Cortex of kidney (tissue), 1 donor: ENCODE data around the gene CRMP1.
"Not testable (repeated sequence)": the region's sequence is repeated elsewhere in the genome, so short reads cannot be mapped to it uniquely, and the experiment has no call there.

Experiments used
- DNase-seq: peaks from one replicate; lab custom pipeline; 2025; lab: John Stamatoyannopoulos, UW

CRMP1 gene

DNA sequence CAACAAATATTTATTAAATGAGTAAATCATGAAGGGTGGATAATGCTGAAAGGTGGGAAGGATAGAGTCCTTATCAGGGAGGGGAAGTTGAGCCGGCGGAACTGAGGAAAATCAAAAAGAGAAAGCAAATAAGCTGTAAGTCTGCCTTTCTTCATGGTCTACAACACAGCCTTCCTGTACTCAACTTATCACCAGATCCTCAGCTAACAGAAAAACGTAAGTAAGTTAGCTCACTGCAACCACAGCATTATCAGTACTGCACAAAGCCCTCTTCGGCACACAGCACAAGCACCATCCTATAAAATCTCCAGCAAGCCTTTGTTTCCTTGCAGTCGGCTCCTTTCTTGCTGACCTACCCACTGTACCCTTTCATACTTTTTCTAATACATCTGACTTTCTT lies 70.3 kb downstream of the CRMP1 start:
- DNase-seq = no peak

DNA sequence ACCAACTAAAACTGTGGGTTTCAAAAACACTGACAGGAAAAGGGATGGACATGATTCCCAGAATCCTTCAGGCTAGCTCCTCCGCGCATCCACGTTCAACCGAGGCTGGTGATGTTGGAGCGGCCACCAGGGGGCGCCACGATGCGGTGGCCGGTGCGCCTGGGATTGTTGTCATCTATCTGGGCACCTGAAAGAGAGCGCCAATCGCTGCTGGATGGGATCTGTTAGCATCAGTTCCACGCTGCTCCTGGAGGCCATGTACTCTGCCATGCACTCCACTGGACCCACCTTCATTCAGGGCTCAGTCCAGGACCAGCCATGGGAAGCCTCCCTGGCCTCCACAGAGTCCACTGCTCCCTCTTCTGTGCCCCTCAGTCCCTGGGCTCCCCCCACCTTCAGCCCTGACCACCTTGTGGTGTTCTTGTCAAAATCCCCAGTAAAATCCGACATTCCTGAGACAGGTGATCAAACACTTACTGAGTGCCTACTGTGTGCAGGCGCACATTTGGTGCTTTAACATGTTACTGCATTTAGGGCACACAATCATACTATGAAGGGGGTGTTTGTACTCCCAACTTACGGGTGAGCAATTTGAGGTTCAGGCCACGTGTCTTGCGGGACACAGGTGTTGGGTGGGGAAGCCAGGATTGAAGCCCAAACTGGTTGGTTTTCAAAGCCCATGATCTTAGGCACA lies 71.1 kb downstream of the CRMP1 start:
- DNase-seq = no peak

DNA sequence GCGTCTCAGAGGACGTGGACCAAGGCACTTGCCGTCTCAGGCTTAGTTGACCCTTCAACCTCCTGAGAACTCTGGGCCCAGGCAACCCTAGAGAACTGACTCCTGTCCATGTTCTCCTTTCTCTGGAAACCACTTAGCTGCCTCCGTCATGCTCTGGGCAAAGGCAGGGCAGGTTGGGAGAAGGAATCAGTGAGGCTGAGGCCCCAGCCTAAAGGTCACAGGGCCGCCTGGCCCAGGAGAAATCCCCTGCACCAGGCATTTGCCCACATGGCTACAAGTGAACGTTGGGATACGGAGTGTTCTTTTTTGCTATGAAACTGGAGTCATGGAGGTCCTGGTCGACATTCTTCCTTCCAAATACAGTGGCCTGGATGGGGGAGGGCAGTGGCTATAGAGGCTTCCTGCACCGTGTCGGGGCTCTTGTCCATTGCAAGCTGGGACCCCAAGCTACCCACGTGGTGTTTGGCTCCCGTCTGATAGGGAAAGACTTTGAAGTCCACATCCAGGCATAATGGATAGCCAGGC lies 76.0 kb downstream of the CRMP1 start:
- no peak for DNase-seq

DNA sequence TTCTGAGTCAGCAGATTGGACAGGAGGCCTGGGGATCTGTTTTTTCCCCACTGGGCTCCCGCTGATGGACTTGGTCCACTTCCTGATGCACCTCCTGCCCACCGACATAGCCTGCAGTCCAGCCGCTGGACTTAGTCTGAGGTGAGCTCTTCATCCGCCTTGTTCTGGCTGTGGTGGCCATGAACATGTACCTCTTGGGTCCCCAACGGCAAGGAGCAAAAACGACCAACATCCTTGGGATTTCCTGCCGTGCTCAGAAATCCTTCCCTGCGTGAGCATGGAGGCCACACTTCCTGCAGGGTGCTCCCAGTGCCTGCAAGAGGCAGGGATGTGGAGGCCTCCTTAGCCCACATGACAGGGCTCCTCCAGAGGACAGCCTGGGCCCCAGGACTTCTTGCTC lies 76.8 kb downstream of the CRMP1 start:
- DNase-seq = no peak

DNA sequence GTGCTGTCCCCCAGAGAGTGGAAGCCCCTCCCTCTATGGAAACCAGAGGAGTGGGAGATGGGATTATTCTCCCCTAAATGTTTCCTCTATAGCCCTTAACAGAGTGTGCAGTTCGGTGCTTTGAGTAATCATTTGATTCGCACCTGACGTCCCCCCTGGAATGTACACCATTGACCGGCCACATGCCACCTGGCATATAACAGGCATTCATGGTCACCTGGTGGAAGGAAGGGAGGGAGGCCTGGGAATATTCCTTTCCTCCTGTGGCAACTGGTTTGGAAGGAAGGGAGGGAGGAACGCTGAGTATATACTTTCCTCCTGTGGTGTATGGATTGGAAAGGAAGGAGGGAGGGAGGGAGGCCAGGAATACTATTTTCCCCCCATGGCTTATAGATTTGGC lies 77.2 kb downstream of the CRMP1 start:
- DNase-seq = no peak

DNA sequence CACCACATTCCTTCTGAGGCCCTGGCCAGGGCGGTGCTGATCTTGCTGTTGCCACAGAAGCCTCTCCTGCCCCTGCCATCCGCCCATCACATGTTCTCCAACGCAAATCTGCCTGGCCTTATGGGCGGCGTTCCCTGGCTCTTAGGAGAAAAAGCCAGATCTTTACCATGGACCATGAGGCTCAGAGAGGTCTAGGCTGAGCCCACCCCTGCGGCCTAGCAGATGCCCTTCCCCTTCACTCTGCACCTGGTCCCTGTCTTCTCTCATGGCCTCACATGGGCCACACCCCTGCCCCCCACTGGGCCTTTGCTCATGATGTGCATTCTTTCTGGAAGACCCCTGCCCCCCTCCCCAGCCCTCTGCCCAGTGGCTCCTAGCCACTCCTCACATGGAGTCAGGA lies 78.5 kb downstream of the CRMP1 start:
- no peak for DNase-seq

DNA sequence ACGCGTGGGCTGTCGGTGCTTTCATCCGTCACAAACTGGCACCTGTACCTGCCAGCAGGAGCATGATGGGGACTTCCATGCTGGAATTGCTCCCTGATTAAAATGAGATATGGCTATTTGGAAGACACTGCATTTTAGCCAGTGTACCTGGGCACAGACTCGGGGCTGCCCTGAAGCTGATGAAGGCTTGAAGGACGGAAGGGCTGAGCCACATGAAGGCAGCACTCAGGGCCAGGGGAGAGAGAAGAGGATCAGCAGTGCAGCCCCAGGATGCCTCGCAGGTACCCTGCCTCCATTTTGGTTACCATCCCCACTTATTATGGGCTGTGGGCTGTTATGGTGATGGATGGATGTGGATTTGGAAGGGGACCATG lies 79.0 kb downstream of the CRMP1 start:
- DNase-seq = no peak

DNA sequence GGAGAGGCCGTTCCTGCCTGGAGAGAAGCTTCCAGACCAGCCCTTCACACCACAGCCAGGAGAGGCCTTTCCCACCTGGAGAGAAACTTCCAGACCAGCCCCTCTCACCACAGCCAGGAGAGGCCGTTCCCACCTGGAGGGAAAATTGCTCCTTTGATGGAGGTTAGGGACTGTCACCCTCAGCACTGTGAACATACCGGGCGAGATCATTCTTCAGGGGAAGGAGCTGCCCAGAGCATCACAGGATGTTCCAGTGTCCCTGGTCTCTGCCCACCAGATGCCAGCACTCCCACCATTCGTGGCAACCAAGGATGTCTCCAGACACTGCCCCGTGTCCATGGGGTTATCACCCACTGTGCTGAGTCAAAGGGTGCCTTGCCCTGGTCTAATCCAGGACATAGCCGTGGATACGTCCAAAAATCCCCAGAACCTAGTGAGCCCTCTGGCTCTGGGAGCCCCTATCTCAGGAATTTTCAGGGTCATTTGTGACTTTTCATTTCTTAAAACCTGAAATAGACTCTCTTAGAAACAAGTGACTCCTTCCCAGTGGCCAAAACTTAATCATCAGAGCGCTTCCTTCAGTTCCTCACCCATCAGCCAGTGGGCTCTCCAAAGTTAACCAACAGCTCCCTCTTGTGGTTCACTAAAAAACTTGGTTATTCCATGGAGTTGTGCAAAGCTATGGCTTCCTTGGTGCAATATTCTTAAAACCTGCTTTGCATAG lies 80.2 kb downstream of the CRMP1 start:
- DNase-seq = no peak

DNA sequence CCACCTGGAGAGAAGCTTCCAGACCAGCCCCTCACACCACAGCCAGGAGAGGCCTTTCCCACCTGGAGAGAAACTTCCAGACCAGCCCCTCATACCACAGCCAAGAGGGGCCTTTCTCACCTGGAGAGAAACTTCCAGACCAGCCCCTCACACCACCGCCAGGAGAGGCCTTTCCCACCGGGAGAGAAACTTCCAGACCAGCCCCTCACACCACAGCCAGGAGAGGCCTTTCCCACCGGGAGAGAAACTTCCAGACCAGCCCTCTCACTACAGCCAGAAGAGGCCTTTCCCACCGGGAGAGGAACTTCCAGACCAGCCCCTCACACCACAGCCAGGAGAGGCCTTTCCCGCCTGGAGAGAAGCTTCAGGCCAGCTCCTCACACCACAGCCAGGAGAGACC lies 80.8 kb downstream of the CRMP1 start:
- DNase-seq = not testable (repeated sequence)

DNA sequence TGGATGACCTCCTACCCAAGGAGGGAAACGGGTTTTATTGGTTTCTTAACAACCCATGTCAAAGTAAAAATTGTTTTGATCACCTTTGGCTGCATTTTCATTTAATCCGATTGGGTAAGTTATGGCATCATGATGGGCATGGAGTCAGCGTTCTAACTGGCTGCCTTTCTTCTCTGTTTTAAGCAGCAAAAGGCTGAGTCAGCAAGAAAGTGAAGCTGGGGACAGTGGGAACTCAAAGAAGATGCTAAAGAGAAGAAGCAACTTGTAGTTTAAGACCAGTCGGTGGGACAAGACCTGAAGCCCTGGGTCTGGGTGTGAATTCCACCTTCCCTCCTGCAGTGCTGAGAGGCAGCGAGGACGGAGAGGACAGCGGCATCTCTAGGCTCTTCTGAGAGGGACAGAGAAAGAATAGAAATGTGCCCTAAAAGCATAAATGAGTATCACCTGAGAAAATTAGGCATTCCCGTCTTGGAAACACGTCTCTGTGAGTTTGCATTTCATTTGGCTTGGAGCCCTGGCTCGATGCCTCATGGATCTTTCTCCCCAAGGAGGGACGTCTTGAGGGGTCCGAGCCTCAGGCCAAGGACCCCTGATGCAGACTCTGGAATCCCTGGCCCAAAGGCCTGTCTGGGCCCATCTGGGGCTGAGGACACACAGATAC lies 82.0 kb downstream of the CRMP1 start:
- no peak for DNase-seq

DNA sequence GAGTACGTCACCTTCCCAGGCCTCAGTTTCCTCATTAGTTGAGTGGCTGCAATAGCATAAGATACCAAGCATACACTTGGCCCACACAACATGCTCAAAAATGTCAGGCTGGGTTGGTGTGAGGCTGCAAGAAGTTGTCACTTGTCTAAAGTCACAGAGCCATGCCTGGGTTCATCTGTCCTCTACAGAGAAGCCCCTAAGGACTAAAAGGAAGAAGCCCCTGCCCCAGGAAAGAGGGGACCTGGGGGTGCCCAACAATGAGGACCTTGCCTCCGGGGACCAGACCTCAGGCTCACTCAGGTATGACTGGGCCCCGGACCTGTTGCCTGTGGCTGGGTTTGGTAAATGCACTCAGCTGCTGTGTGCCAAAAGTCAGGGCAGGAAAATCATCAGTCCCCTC lies 82.7 kb downstream of the CRMP1 start:
- no peak for DNase-seq

DNA sequence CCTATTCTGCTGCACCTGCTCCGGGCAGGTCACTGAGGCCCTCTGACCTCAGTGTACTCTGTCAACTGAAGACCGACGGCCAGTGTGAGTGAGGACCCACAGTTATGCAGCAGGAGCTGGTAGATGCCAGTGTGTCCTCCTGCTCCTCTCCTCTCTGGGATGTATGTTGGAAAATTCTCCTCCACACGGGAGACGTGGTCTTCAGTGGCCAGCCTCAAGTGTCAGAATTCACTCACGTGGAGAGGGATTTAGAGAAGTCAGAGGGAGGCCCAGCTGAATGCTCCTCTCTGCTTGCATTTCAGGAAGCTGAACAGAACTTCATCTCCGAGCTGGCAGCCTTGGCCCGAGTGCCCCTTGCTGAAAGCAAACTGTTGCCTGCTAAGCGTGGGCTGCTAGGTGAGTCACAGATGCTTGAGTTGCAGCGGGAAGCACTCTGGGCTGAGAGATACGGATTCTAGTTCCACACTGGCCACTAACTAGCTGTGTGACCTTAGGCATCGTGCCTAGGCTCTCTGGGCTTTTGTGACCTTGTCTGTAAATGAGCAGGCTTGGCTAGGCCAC lies 83.6 kb downstream of the CRMP1 start:
- DNase-seq = no peak

DNA sequence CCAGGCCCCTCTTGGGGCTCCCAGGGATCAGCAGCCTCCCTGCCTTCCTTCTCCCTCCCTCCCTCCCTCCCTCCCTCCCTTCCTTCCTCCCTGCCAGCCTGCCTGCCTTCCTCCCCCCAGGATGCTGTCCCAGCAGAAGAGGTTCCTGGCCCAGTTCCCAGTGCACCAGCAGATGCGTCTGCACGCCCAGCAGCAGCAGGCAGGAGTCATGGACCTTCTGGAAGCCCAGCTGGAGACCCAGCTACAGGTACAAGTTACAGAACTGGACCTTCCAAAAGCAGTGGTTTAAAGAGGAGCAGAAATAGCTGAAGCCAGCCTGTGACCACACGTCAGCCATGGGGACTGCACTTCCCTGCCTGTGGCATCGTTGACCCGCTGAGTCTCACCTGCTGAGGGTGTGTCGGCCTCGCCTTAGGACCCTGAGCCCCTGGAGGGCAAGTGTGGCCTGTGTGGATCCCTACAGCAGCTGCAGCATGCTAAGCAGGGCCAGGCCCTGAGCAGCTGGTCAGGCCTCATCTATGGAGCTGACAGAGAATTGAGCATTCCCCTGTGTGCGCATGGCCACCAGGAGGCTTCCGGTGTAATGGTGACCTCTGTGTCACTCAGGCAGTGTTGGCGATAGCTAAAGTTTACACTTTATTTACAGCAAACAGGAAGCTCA lies 84.7 kb downstream of the CRMP1 start:
- no peak for DNase-seq

DNA sequence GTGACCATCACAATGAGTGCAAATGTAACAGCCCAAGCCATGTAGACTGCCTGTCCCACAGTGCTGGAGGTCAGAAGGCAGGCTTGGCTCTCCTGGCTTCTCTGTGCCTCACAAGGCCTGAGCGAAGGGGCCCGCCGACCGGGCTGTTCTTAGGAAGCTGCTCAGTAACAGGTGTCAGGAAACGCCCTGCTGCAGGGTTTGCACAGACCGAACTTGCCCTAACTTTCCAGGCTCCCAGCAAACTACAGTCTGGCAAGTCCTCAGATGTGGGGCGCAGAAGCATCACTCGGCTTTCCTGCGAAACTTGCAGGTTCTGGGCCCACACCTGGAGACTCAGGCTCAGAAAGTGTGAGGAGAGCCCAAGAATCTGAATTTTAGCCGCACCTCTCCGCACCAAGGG lies 87.6 kb downstream of the CRMP1 start:
- no peak for DNase-seq

DNA sequence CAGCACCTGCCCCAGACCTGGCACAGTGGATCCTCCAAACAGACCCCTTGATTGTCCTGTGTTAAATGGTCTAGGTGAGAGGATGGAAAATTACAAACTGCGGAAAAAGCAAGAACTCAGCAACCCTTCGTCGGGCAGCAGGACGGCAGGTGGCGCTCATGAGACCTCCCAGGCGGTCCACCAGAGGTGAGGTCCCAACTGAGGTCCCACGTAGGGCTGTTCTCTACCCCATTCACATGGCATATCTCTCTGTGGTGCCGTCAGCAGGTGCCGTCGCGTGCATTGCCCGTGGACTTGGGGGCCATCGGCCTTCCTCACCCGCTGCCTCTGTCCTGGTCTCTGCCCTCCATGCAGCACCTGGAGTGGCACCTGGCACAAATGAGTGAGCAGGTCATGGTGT lies 88.2 kb downstream of the CRMP1 start:
- no peak for DNase-seq

DNA sequence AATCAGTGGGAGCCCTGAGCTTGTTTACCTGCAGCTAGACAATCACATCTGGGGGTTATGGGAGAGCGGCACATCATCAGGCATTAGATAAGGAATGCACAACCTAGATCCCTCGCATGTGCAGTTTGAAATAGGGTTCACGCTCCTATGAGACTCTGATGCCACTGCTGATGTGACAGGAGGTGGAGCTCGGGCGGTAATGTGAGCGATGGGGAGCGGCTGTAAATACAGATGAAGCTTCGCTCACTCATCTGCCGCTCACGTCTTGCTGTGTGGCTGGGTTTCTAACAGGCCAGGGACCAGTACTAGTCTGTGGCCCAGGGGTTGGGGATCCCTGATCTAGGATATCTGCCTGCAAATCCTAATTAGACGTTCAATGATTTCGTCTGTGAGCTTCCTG lies 90.3 kb downstream of the CRMP1 start:
- no peak for DNase-seq

DNA sequence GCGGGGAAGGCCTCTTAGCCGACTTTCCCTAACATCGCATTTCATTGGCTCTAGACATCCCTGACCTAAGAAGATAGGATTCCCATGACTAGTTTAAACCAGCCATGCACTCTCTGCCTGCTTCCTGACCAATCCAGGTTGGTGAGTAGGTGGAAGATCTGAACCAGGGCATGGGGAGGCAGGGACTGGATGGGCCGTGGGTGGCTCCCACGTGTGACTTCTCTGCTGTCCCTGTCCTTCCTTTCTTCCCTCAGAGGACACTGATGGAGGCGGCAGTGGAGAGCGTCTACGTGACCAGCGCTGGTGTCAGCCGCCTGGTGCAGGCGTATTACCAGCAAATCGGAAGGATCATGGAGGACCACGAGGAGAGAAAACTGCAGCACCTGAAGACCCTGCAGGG lies 91.2 kb downstream of the CRMP1 start:
- no peak for DNase-seq

DNA sequence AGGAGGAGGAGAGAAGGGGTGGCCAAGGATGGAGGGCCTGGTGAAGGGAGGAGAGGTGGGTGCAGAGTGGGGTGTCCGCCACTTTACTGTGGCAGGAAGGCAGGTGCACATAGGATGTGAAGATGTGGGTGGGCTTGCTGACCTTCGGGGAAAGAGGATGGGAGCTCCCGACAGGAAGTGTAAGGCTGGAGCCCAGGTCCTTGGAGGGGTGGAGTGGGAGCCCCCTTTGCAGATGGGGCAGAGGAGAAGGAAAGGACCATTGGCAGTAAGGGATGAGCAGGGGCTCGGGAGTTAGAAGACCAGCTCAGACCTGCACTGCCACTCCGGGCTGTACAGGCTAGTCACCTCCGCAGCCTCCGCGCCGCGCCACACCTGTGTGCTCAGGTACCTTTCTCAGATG lies 92.4 kb downstream of the CRMP1 start:
- no peak for DNase-seq

DNA sequence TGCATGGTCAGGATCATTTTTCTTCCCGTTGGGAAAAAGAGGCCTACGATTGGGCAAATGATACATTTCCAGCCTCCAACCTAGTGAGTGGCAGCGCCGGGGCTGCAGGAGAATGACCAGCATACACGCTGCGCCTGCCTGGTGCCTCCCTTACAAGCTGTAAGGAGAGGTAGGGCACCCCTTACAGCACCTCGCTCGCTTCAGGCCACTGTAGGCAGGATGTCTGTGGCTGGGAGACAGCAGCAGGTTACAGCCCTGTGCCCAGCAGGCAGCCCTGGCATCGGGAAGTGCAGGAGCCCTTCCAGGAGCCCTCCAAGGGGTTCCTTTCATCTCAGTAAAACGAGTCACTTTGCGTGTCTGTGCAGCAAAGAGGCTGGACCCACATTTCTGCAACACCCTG lies 93.5 kb downstream of the CRMP1 start:
- DNase-seq = no peak

DNA sequence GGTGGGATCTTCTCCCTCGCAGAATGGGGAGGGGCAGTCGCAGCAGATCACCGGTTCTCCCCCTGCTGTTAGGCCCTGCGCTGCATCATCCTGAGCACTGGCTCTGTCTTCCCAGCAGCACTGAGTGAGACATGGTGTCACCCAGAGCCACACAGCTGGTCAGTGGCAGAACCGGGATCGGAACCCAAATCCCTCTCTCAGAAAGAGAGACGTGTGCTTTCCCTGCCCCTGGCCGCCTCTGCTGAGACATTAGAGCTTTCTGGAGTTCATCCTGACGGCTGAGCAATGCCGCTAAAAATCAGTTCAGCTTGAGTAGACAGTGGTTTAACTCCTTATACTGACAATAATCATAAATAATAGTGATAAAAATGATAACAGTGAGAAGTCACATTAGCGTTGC lies 93.9 kb downstream of the CRMP1 start:
- DNase-seq = no peak

DNA sequence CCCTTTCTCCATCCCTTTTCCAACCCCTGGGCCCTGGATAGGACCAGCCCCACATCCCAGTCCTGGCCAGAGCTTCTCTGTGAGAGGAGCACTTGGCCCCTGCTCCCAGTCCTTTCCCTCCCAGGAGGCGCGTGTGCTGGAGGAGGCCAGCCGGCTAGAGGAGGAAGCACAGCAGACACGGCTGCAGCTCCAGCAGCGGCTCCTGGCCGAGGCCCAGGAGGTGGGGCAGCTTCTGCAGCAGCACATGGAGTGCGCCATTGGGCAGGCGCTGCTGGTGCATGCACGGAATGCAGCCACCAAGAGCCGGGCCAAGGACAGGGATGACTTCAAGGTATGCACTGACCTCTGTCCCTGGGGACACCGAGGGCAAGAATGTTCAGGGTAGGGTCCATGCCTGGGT lies 94.4 kb downstream of the CRMP1 start:
- DNase-seq = no peak

DNA sequence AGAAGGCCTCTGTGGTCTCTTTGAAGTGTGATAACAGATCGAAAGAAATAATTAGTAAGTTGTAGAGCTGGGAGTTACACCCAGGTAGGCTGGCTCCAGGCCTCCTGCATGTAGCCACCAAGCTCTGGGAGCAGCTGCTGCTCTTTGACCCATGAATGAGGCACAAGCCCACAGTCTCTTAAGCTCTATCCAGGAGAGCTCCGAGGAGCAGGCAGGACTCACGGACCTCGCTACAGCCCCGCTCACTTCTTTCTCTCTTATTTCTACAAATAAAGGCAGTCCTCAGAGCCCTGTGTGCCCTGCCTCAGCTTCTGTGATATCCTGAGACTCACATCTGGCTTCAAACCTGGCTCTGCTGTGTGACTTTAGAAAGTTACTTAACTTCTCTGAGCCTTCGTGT lies 95.0 kb downstream of the CRMP1 start:
- DNase-seq = no peak
